PC-3 (cell line): ENCODE results near the gene THOC6. TPM values are rescaled to one million over a fixed set of nuclear protein-coding genes. Genes with fewer than 3 reads are reported as not detected.

Experiments
- ATAC-seq: fragments of 200-7000 bp; cut with Tn5 transposase; 2 replicates; pipeline ENCODE4 v1.9.1; 2020; ENCODE audit warnings: mild to moderate bottlenecking, moderate library complexity
- BruUV-seq: library from RNA; stranded (reverse); fragments of 400-500 nt; replicated peaks from 2 replicates; lab custom pipeline; 2021; lab: Mats Ljungman, UMichigan
- CTCF ChIA-PET: fragments of 300-600 bp; sonication (Branson Sonifier 250); formaldehyde crosslinking; loops from one replicate; lab custom pipeline; 2022; ENCODE audit warnings: antibody characterized with exemption; lab: Charles Lee
- POLR2A ChIA-PET: fragments of 300-600 bp; sonication (Branson Sonifier 250); formaldehyde crosslinking; loops from one replicate; lab custom pipeline; 2022; ENCODE audit warnings: antibody characterized with exemption; ENCODE audit not compliant: unreplicated experiment; lab: Charles Lee
- DNase-seq: peaks from one replicate; pipeline ENCODE4 v3.0.0-alpha.2; 2015
- H2AFZ ChIP-seq: fragments of 300-600 bp; sonication (generic); 2 replicates; pipeline ENCODE4 v1.6.0; 2016; ENCODE audit warnings: antibody characterized with exemption, low read length
- H3F3A ChIP-seq: fragments of 300-600 bp; sonication (generic); one replicate; pipeline ENCODE4 v1.6.0; 2017; ENCODE audit warnings: antibody characterized with exemption, low read length, control low read depth, mild to moderate bottlenecking; ENCODE audit not compliant: unreplicated experiment
- H3K27ac ChIP-seq: fragments of 300-600 bp; sonication (generic); 2 replicates; pipeline ENCODE4 v1.5.1; 2016; ENCODE audit warnings: mild to moderate bottlenecking, low read length
- H3K27me3 ChIP-seq: fragments of 300-600 bp; sonication (generic); 2 replicates; pipeline ENCODE4 v1.6.1; 2016; ENCODE audit warnings: low read length, mixed read lengths
- H3K36me3 ChIP-seq: fragments of 300-600 bp; sonication (generic); 2 replicates; pipeline ENCODE4 v1.6.1; 2016; ENCODE audit warnings: low read depth, mixed run types, low read length, mixed read lengths
- H3K4me1 ChIP-seq: fragments of 300-600 bp; sonication (generic); 2 replicates; pipeline ENCODE4 v1.5.1; 2016; ENCODE audit warnings: low read length; ENCODE audit not compliant: insufficient read depth
- H3K4me2 ChIP-seq: fragments of 300-600 bp; sonication (generic); 2 replicates; pipeline ENCODE4 v1.6.0; 2016; ENCODE audit warnings: low read length
- H3K4me3 ChIP-seq: fragments of 300-600 bp; sonication (generic); 2 replicates; pipeline ENCODE4 v1.5.1; 2016; ENCODE audit warnings: mild to moderate bottlenecking, low read length, mixed read lengths
- H3K79me2 ChIP-seq: fragments of 300-600 bp; sonication (generic); 2 replicates; pipeline ENCODE4 v1.6.1; 2017; ENCODE audit warnings: low read length, mixed read lengths
- H3K9ac ChIP-seq: fragments of 300-600 bp; sonication (generic); 2 replicates; pipeline ENCODE4 v1.6.0; 2016; ENCODE audit warnings: mild to moderate bottlenecking, low read length
- H3K9me2 ChIP-seq: fragments of 300-600 bp; sonication (generic); replicated peaks from 2 replicates; pipeline ENCODE4 v1.6.1; 2016; ENCODE audit warnings: mixed run types, low read length, mixed read lengths
- H3K9me3 ChIP-seq: fragments of 300-600 bp; sonication (generic); 2 replicates; pipeline ENCODE4 v1.6.1; 2016; ENCODE audit warnings: low read length, mixed read lengths
- H4K20me1 ChIP-seq: fragments of 300-600 bp; sonication (generic); 2 replicates; pipeline ENCODE4 v1.6.1; 2016; ENCODE audit warnings: low read length, mixed read lengths
- CTCF ChIP-seq: fragments of 300-600 bp; sonication (generic); conservative IDR thresholded peaks from 2 replicates; pipeline ENCODE4 v1.5.1; 2017; ENCODE audit warnings: antibody characterized with exemption, low read depth, mild to moderate bottlenecking, low read length
- EZH2 ChIP-seq: fragments of 300-600 bp; sonication (generic); IDR thresholded peaks from one replicate; pipeline ENCODE4 v1.6.1; 2017; ENCODE audit warnings: antibody characterized with exemption, mild to moderate bottlenecking, low read length; ENCODE audit not compliant: unreplicated experiment
- EZH2phosphoT487 ChIP-seq: fragments of 300-600 bp; sonication (generic); IDR thresholded peaks from 2 replicates; pipeline ENCODE4 v1.6.1; 2018; ENCODE audit warnings: mild to moderate bottlenecking, antibody characterized with exemption, low read length, borderline replicate concordance
- intact Hi-C: fragments of 100-400 bp; cut with micrococcal nuclease; formaldehyde crosslinking; loops from 2 replicates; pipeline ENCODE4 v1.9.0; 2023
- total RNA-seq: library from RNA; depleted of rRNA; stranded (reverse); fragments of >200 nt; gene quantifications from 2 replicates; pipeline ENCODE4 v1.2.3, GENCODE V29; 2014

Gene THOC6
- total RNA-seq, 1 experiment from 2014 or later: 40.3 TPM

GRCh38 chr16:3045758-3046640, 22.2 kb downstream of the THOC6 start, which contains the start of gene MMP25:
Gene MMP25, plus strand, starts transcription at chr16:3046561. Its CDS starts 357 bp downstream, at chr16:3046918.
- Histone ChIP-seq H3K9ac (no peak within 1 kb of the TSS), H2AFZ (peak within 1 kb of the TSS; percentile 92), H3K4me2 (peak within 1 kb of the TSS; percentile 98), H3K9me2 (no peaks in the 10 kb centered on the region), H3K79me2 (no peaks in the 10 kb centered on the region), H3K9me3 (no peaks in the 10 kb centered on the region), H3K27me3 (peaks cover 3% of the 10 kb centered on the region; the same call in 1 of the 2 replicates), H3K27ac (no peak within 1 kb of the TSS), H3K4me3 (peak within 1 kb of the TSS; percentile 74), H3K36me3 (no peaks in the 10 kb centered on the region), H3F3A (no peaks in the 10 kb centered on the region), H4K20me1 (no peaks in the 10 kb centered on the region), H3K4me1 (no peaks in the 10 kb centered on the region)
- DNase-seq (no peak), ATAC-seq (peak; percentile 51)
- CTCF ChIA-PET: interaction anchor here (0.6 kb wide), 1 partner anchor 13 kb away, joined by 3 read pairs; no protein-coding TSS in a partner anchor
- POLR2A ChIA-PET: no interaction called here
- BruUV-seq: no TSS peak
- TF ChIP-seq EZH2phosphoT487: no peak
- no peak for TF ChIP-seq EZH2
- TF ChIP-seq CTCF: no peak
- intact Hi-C loops: no loop called here

GRCh38 chr16:3046641-3047386, 23.0 kb downstream of the THOC6 start:
- H3K27ac ChIP-seq: no peak overlapping the region
- ChIA-PET CTCF (interaction anchor here (1.0 kb wide), 1 partner anchor 15 kb away, joined by 3 read pairs; no protein-coding TSS in a partner anchor), POLR2A (no interaction called here)
- no peak for ATAC-seq
- peak overlapping the region; percentile 74; the same call in 1 of the 2 replicates for H3K4me3 ChIP-seq
- no peaks in the 10 kb centered on the region for H3K4me1 ChIP-seq
- no peak for TF ChIP-seq EZH2
- no peak for TF ChIP-seq CTCF
- TF ChIP-seq EZH2phosphoT487: no peak
- H4K20me1 ChIP-seq: no peaks in the 10 kb centered on the region
- DNase-seq: no peak
- H3K4me2 ChIP-seq: peak overlapping the region; percentile 98; the same call in 1 of the 2 replicates
- H3K9ac ChIP-seq: no peak overlapping the region
- no peaks in the 10 kb centered on the region for H3K79me2 ChIP-seq
- no peaks in the 10 kb centered on the region for H3K36me3 ChIP-seq
- intact Hi-C loops: no loop called here
- peaks cover 3% of the 10 kb centered on the region; the same call in 1 of the 2 replicates for H3K27me3 ChIP-seq
- BruUV-seq: no TSS peak
- no peaks in the 10 kb centered on the region for H3K9me3 ChIP-seq
- no peaks in the 10 kb centered on the region for H3K9me2 ChIP-seq
- no peak overlapping the region for H2AFZ ChIP-seq
- no peaks in the 10 kb centered on the region for H3F3A ChIP-seq
